SK-N-SH treated with all-trans-retinoic acid at 6 μM for 48 hours (cell line): ENCODE results near the gene ARHGAP18.

Source experiments
- ATAC-seq: fragments of 200-7000 bp; cut with Tn5 transposase; 3 replicates; pipeline ENCODE4 v1.9.1; 2020; ENCODE audit warnings: mild to moderate bottlenecking, moderate library complexity
- ARNTL ChIP-seq: fragments of 450-650 bp; formaldehyde crosslinking; IDR thresholded peaks from 2 replicates; pipeline ENCODE4 v1.5.0; 2020; ENCODE audit warnings: low read depth, mild to moderate bottlenecking, moderate library complexity, borderline replicate concordance
- BACH2 ChIP-seq: fragments of 250-450 bp; sonication (Bioruptor Pico); IDR thresholded peaks from 2 replicates; pipeline ENCODE4 v1.9.0; 2021; ENCODE audit warnings: mild to moderate bottlenecking, borderline replicate concordance
- CSDC2 ChIP-seq: fragments of 250-450 bp; sonication (Bioruptor Pico); IDR thresholded peaks from 2 replicates; pipeline ENCODE4 v1.5.0; 2020; ENCODE audit warnings: mild to moderate bottlenecking, moderate library complexity
- ESRRG ChIP-seq: fragments of 250-450 bp; sonication (Bioruptor Pico); IDR thresholded peaks from 2 replicates; pipeline ENCODE4 v1.6.1; 2021; ENCODE audit warnings: mild to moderate bottlenecking
- GLIS3 ChIP-seq: fragments of 250-450 bp; sonication (Bioruptor Pico); IDR thresholded peaks from 2 replicates; pipeline ENCODE4 v1.5.0; 2020; ENCODE audit warnings: mild to moderate bottlenecking, moderate library complexity
- ISL1 ChIP-seq: fragments of 250-450 bp; sonication (Bioruptor Pico); IDR thresholded peaks from 2 replicates; pipeline ENCODE4 v2.1.2; 2022; ENCODE audit warnings: mild to moderate bottlenecking, moderate library complexity
- OSR1 ChIP-seq: fragments of 250-450 bp; sonication (Bioruptor Pico); IDR thresholded peaks from 2 replicates; pipeline ENCODE4 v1.8.0; 2022; ENCODE audit warnings: moderate library complexity, mild to moderate bottlenecking, inconsistent platforms
- TOX ChIP-seq: fragments of 250-450 bp; sonication (Bioruptor Pico); IDR thresholded peaks from 2 replicates; pipeline ENCODE4 v1.8.0; 2021; ENCODE audit warnings: mild to moderate bottlenecking, moderate library complexity, borderline replicate concordance
- ZC3H10 ChIP-seq: fragments of 250-450 bp; sonication (Bioruptor Pico); IDR thresholded peaks from 2 replicates; pipeline ENCODE4 v1.5.1; 2021; ENCODE audit warnings: mild to moderate bottlenecking, moderate library complexity
- ZFP3 ChIP-seq: fragments of 250-450 bp; sonication (Bioruptor Pico); IDR thresholded peaks from 2 replicates; pipeline ENCODE4 v1.5.0; 2020; ENCODE audit warnings: mild to moderate bottlenecking, moderate library complexity
- ZNF565 ChIP-seq: fragments of 450-650 bp; formaldehyde crosslinking; conservative IDR thresholded peaks from 2 replicates; pipeline ENCODE4 v1.5.0; 2020; ENCODE audit warnings: low read depth, mild to moderate bottlenecking, moderate library complexity
- ZNF70 ChIP-seq: fragments of 450-650 bp; formaldehyde crosslinking; IDR thresholded peaks from 2 replicates; pipeline ENCODE4 v1.5.0; 2020; ENCODE audit warnings: mild to moderate bottlenecking, moderate library complexity
- ZNF8 ChIP-seq: fragments of 450-650 bp; formaldehyde crosslinking; IDR thresholded peaks from 2 replicates; pipeline ENCODE4 v1.5.0; 2020; ENCODE audit warnings: mild to moderate bottlenecking, moderate library complexity
- TF ChIP-seq, protein P1 (sequence below): fragments of 250-450 bp; sonication (Bioruptor Pico); IDR thresholded peaks from 2 replicates; pipeline ENCODE4 v1.5.0; 2020; ENCODE audit warnings: mild to moderate bottlenecking, moderate library complexity
- TF ChIP-seq, protein P2 (sequence below): fragments of 250-450 bp; sonication (Bioruptor Pico); IDR thresholded peaks from 2 replicates; pipeline ENCODE4 v1.8.0; 2021; ENCODE audit warnings: low read depth, mild to moderate bottlenecking, moderate library complexity, borderline replicate concordance
- TF ChIP-seq, protein P3 (sequence below): fragments of 250-450 bp; sonication (Bioruptor Pico); IDR thresholded peaks from 2 replicates; pipeline ENCODE4 v1.8.0; 2020; ENCODE audit warnings: mild to moderate bottlenecking, moderate library complexity, borderline replicate concordance
- TF ChIP-seq, protein P4 (sequence below): fragments of 250-450 bp; sonication (Bioruptor Pico); IDR thresholded peaks from 2 replicates; pipeline ENCODE4 v1.5.1; 2021; ENCODE audit warnings: mild to moderate bottlenecking, moderate library complexity

The ARHGAP18 gene

DNA sequence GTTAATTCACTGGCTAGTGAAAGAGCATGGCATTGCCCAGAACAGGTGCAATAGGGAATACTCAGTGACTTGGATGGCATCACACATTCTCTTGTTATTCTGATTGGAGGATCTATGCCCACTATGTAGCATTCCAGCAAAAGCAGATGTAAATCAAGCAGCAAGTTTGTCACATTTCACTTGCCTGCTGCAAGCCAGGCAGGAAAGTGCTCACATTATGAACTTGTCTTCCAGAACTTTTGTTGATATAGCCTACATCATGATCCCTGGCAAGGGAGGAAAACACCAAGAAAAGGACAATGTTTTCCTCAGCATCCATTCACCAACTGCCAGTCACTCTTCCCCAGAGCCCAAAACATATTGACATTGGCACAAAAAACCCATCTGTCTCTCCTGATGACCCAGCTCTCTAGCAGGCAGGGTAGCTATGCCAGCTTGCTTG is 77.8 kb downstream of the ARHGAP18 start (continued):
- TF ChIP-seq BACH2 (CRISPR knock-in tag), result no peak
- TF ChIP-seq, protein P1, sequence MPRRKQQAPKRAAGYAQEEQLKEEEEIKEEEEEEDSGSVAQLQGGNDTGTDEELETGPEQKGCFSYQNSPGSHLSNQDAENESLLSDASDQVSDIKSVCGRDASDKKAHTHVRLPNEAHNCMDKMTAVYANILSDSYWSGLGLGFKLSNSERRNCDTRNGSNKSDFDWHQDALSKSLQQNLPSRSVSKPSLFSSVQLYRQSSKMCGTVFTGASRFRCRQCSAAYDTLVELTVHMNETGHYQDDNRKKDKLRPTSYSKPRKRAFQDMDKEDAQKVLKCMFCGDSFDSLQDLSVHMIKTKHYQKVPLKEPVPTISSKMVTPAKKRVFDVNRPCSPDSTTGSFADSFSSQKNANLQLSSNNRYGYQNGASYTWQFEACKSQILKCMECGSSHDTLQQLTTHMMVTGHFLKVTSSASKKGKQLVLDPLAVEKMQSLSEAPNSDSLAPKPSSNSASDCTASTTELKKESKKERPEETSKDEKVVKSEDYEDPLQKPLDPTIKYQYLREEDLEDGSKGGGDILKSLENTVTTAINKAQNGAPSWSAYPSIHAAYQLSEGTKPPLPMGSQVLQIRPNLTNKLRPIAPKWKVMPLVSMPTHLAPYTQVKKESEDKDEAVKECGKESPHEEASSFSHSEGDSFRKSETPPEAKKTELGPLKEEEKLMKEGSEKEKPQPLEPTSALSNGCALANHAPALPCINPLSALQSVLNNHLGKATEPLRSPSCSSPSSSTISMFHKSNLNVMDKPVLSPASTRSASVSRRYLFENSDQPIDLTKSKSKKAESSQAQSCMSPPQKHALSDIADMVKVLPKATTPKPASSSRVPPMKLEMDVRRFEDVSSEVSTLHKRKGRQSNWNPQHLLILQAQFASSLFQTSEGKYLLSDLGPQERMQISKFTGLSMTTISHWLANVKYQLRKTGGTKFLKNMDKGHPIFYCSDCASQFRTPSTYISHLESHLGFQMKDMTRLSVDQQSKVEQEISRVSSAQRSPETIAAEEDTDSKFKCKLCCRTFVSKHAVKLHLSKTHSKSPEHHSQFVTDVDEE, result no peak
- TF ChIP-seq ZNF70 (CRISPR knock-in tag), result no peak
- TF ChIP-seq, protein P2, sequence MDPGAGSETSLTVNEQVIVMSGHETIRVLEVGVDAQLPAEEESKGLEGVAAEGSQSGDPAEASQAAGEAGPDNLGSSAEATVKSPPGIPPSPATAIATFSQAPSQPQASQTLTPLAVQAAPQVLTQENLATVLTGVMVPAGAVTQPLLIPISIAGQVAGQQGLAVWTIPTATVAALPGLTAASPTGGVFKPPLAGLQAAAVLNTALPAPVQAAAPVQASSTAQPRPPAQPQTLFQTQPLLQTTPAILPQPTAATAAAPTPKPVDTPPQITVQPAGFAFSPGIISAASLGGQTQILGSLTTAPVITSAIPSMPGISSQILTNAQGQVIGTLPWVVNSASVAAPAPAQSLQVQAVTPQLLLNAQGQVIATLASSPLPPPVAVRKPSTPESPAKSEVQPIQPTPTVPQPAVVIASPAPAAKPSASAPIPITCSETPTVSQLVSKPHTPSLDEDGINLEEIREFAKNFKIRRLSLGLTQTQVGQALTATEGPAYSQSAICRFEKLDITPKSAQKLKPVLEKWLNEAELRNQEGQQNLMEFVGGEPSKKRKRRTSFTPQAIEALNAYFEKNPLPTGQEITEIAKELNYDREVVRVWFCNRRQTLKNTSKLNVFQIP, result no peak
- TF ChIP-seq, protein P3, sequence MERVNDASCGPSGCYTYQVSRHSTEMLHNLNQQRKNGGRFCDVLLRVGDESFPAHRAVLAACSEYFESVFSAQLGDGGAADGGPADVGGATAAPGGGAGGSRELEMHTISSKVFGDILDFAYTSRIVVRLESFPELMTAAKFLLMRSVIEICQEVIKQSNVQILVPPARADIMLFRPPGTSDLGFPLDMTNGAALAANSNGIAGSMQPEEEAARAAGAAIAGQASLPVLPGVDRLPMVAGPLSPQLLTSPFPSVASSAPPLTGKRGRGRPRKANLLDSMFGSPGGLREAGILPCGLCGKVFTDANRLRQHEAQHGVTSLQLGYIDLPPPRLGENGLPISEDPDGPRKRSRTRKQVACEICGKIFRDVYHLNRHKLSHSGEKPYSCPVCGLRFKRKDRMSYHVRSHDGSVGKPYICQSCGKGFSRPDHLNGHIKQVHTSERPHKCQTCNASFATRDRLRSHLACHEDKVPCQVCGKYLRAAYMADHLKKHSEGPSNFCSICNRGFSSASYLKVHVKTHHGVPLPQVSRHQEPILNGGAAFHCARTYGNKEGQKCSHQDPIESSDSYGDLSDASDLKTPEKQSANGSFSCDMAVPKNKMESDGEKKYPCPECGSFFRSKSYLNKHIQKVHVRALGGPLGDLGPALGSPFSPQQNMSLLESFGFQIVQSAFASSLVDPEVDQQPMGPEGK (CRISPR knock-in tag), result no peak
- TF ChIP-seq GLIS3 (CRISPR knock-in tag), result no peak
- no peak for TF ChIP-seq ARNTL
- no peak for TF ChIP-seq ZNF565 (CRISPR knock-in tag)

DNA sequence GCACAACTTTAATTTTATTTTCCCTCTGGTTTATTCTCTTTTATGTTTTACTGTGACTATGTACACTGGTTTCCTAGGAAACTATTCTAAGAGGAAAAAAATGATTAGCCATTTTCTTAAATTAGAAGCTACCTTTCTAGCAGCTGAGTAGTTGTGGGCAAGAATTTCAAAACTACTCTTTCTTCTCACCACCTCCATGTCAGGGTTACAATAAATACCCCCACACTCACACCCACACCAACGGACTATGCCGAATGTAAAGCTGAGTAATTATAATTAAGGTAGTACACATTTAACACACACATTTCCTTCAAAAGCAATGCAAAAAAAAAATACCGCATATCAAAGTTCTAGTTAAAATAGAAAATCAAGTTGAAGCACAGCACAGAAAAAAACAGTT is 78.9 kb downstream of the ARHGAP18 start:
- ATAC-seq, result no peak
- TF ChIP-seq ARNTL, result no peak
- TF ChIP-seq TOX (CRISPR knock-in tag), result no peak
- no peak for TF ChIP-seq GLIS3 (CRISPR knock-in tag)

DNA sequence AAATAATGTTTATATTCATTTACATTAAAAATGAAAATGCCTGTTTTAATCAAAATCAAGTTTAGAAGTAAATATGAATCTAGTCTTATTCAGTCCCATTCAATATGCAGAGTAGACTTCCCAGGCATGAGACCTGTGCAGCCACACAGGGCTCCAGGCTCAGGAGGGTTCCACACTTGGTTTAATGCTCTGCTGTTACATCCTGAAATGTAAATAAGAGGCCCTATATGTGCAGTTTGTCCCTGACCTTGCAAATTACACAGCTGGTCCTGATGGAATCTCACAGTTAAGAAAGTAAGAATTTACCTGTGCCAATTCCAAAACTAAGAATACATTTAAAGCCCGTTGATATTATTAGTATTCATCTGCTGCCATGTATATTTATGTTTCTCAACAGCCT is 79.4 kb downstream of the ARHGAP18 start:
- no peak for ATAC-seq
- TF ChIP-seq CSDC2 (CRISPR knock-in tag), result no peak
- TF ChIP-seq, protein P4, sequence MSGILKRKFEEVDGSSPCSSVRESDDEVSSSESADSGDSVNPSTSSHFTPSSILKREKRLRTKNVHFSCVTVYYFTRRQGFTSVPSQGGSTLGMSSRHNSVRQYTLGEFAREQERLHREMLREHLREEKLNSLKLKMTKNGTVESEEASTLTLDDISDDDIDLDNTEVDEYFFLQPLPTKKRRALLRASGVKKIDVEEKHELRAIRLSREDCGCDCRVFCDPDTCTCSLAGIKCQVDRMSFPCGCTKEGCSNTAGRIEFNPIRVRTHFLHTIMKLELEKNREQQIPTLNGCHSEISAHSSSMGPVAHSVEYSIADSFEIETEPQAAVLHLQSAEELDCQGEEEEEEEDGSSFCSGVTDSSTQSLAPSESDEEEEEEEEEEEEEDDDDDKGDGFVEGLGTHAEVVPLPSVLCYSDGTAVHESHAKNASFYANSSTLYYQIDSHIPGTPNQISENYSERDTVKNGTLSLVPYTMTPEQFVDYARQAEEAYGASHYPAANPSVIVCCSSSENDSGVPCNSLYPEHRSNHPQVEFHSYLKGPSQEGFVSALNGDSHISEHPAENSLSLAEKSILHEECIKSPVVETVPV, result no peak
- TF ChIP-seq, protein P3 (CRISPR knock-in tag), result no peak
- no peak for TF ChIP-seq ZNF70 (CRISPR knock-in tag)

DNA sequence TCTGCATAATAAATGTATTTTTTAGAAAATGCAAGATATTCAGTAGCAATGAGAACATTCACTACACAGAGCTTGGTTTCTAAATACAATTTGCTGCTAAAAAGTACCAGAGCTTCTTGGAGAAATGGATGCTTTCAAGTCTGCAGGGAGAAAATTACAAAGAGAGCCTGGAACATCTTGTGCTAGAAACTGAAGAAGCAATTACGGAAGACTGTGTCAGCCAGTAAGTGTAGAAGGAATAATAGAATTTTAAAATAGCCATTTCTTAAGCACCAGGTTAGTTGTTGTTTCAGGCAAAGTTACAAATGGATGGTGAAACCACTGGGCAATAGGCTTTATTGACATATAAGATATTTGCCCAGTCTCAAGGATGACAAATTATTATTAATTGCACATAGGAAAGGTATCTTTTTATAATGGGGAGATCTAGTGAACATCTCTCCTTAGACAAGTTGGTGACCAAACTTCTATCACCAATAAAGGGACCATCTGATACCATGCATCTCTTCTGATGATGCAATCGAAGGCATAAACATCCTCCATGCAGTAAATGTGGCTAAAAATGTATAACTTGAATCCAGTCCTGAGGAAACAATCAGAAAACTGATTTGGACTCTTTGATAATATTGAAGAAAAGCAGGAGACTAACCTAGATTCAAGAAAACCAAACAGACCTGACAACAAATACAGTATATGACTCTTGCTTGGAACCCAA is 81.7 kb downstream of the ARHGAP18 start:
- no peak for TF ChIP-seq ARNTL
- TF ChIP-seq ISL1 (CRISPR knock-in tag), result no peak
- TF ChIP-seq ZNF70 (CRISPR knock-in tag), result no peak
- TF ChIP-seq BACH2 (CRISPR knock-in tag), result no peak
- TF ChIP-seq ZNF8, result no peak
- TF ChIP-seq OSR1 (CRISPR knock-in tag), result no peak
- no peak for TF ChIP-seq ZFP3 (CRISPR knock-in tag)
- TF ChIP-seq, protein P4, result no peak
- no peak for TF ChIP-seq CSDC2 (CRISPR knock-in tag)
- TF ChIP-seq ESRRG (CRISPR knock-in tag), result no peak
- TF ChIP-seq ZC3H10 (CRISPR knock-in tag), result no peak
- no peak for ATAC-seq
